ENCODE measurements around the gene ZNF292.
A peak's percentile ranks its signal among the peaks of the same experiment; 100 is the strongest.
"Not testable (repeated sequence)": the region's sequence is repeated elsewhere in the genome, so short reads cannot be mapped to it uniquely, and the experiment has no call there.

Gene ZNF292

DNA sequence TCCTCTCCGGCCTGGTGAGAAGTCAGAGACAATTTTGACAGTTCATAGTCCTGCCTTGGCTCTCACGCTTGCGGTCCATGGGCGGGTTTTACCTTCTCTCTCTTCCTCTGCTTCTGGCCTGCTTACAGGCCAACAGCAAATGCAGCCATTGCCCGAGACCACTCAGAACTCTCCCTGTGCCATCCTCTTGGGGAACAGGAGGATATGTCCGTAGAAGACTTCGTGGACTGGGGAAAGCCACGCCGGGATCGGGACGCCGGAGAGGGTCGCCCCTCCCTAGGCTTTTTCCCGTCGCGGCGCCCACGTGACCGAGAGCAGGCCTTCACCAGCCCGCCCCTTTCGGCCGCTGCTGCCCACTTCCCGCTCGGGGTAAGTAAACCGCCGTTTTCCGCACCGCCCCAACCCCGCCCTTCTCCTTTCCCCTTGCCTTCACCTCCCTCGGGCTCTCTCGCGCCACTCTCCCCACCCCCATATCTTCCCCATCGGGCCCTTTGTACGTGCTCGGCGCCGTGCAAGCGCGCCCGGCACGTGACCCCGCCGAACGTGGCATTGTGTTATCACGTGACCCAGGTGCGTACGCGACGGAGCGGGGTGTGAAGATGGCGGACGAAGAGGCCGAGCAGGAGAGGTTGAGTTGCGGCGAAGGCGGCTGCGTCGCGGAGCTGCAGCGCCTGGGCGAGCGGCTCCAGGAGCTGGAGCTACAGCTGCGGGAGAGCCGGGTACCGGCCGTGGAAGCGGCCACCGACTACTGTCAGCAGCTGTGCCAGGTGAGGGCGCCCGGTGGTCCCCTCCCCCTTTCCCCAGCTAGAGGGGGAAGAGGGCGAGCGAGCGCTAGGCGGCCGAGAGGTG is at the start of gene ZNF292:
Gene ZNF292, plus strand, starts transcription at position 573 of the 849 bp plus-strand sequence. Its CDS starts 27 bp downstream, at position 600.
- DNase-seq (ENCODE audit: low read depth) = peak; percentile 86

DNA sequence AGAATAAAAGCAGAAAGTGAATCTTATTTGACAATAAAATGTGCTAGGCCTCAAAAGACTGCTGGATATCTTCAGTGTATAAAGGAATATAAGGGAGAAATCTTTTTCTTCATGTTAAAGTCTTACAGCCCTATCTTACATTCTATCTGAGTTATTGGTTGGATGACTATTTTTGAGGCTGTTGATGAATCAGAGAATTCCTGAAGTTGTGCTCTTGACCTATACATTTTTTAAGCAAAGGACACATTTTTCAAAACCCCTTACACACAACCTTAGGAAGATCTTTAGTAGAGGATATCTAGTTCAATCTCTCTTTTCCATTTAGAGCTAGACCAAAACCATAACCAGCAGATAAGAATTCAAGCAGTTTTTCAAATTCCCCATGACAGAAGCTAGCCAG is 49.5 kb upstream of the ZNF292 start:
- DNase-seq (ENCODE audit: low read depth) = no peak

DNA sequence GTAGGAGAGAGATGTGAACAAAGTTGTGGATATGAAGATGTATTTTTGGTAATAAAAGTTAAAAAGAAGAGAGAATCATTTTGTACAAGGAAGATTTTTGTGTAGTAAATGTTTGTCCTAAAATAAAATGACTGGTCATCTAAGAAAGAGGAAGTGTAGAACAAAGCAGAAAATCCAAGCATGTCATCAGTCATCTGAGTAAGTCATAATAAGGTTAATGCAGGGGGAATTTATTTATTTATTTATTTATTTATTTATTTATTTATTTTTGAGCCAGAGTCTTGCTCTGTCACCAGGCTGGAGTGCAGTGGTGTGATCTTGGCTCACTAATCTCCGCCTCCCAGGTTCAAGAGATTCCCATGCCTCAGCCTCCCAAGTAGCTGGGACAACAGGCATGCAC is 44.7 kb upstream of the ZNF292 start:
- no peak for DNase-seq (ENCODE audit: low read depth)

DNA sequence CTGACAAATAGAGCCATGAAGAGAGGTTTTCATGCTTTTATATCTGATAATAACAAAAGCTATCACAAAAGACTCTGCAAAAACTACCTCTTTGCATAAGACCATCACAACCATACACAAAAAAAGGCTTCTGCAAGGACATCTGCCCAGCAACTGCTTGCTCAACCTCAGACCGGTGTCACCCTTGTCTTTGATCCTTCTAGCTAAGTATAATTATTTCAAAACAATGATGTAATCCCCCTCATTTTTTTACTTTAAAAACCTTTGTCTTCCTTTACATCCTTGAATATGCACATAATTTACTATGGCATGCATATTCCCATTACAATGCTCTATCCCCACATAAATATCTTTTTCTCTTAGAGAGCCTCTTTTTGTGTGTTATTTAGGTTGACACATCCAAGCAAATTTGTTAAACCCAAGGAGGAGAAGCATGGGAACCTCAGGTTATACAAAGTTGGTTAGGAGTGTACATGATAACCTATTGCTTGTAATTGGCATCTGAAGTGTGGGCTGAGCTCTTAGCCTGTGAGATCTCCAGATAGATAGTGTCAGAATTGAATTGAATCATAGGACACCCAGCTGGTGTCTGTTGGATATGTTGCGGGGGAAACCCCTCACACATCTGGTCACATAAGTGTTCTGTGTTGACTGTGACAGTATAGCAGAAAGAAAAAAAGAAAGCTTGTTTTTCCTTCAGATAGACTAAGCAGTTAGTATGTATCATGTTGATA is 39.8 kb upstream of the ZNF292 start:
- DNase-seq (ENCODE audit: low read depth) = no peak

DNA sequence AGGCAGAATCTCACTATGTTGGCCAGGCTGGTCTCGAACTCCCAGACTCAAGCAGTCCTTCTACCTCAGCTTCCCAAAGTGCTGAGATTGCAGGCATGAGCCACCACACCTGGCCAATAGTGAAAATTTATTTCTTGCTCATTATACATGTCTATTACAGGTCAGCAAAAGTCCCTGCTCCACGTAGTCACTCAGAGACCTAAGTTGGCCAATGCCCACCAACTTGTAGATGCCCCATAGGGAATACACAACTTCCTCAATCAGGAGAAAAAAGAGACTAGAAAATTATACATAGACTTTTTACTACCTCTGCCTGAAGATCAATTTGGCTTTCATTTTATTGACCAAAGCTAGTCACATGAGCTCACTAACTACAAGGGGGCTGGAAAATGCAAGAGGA is 38.4 kb upstream of the ZNF292 start:
- DNase-seq (ENCODE audit: low read depth) = no peak

DNA sequence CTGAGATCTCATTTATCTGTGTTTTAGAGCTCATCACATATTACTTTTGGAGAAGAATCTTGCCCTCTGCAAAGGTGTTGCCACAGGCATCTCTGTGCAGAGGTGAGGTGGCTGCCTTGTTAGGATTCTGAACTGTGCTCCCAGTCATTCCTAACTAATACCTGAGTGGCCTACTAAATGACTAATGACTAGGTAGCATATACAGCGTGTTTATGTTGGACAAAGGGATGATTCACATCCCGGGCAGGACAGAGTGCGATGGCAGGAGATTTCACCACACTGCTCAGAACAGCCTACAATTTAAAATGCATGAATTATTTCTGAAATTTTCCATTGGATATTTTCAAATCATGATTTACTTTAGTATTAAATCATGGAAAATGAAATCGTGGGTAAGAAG is 37.3 kb upstream of the ZNF292 start:
- DNase-seq (ENCODE audit: low read depth) = no peak

DNA sequence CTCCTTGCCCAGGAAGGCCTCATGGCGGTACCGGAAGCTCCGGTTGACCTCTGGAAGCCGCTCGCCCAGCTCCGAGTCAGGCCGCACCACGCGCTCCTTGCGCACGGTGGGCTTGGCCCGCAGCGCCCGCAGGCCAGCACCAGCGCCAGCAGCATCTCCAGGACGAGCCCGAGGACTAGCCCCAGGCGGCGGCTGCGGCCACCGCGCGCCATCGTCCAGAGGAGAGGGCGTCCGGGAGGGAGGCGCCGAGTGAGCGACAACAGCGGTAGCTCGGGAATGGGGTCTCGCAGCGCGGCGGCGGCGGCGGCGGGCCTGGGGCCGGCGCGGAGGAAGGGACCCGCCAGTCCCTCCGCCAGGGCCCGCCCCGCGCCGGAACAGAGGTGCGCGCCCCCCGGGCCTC is 32.9 kb upstream of the ZNF292 start:
- no peak for DNase-seq (ENCODE audit: low read depth)

DNA sequence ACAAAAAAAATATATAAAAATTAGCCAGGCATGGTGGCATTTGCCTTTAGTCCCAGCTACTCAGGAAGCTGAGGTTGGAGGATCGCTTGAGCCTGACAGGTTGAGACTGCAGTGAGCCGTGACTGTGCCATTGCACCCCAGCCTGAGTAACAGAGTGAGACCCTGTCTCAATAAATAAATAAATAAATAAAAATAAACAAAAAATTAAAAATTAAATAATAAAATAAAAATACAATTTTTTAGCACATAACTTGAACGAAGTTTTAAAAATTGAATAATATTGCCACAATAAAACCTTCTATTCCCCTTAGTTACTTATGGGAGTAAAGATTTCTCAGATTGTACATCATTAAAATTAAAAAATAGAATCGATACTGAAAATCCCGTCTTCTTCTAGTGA is 31.3 kb upstream of the ZNF292 start:
- no peak for DNase-seq (ENCODE audit: low read depth)

DNA sequence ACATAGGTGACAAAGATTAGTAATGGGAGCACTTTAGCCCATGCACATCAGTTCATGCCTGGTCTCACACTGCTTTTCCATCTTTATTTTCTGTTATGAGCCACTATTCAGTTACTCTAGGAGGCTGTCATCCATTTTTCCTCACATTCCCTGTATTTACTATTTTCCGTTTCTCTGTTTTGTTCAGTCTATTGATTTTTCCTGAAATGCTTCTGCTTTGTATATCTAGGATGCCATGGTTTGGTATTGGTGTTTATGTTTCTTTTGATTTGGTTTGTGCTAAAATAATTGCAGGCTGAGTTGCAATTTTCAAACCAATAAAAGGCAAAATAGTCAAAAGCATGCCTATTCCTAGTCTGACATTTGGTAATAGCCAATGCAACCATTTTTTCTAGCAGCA is 28.9 kb upstream of the ZNF292 start:
- no peak for DNase-seq (ENCODE audit: low read depth)

DNA sequence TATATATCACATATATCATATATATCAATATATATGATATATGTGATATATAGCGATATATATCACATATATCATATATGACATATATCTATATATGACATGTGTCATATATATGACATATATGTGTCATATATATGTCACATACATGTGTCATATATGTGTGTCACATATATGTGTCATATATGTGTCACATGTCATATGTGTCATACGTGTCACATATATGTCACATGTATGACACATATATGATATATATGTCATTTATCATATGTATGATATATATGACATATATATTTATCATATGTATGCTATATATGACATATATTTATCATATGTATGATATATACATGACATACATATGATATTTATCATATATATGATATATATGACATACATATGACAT is 27.6 kb upstream of the ZNF292 start:
- no peak for DNase-seq (ENCODE audit: low read depth)

DNA sequence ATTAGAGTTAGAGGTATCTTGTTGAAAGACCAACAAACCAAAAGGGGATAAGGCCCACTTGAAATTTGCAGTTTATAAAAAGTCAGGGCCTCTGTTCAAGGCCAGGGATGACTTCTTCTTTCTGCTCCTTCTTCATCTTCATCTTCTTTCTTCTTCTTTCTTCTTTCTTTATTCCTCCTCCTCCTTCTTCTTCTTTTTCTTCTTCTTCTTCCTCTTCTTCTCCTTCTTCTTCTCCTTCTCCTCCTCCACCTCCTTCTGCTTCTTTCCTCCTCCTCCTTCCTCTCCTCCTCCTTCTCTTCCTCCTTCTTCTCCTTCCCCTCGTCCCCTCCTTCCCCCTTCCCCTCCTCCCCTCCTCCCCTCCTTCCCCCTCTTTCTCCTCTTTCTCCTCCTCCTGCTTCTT is 18.4 kb upstream of the ZNF292 start:
- no peak for DNase-seq (ENCODE audit: low read depth)

DNA sequence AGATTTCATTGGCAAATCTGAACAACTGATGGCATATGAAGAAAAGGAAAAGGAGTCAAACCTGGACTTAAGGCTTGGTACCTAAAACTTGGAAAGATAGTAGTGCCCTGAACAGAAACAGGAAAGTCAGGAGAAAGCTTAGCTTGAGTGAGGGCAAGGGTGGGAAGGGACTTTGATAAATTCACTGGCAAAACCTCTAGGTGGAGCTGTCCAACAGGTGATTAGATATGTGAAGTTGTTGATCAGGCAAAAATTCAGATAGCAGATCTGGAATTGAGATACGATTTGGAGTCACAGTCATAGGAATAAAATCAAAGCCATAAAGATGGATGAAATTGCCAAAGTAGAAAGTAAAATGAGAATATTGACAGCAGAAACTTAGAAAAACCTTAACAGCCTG is 16.1 kb upstream of the ZNF292 start:
- DNase-seq (ENCODE audit: low read depth) = no peak

DNA sequence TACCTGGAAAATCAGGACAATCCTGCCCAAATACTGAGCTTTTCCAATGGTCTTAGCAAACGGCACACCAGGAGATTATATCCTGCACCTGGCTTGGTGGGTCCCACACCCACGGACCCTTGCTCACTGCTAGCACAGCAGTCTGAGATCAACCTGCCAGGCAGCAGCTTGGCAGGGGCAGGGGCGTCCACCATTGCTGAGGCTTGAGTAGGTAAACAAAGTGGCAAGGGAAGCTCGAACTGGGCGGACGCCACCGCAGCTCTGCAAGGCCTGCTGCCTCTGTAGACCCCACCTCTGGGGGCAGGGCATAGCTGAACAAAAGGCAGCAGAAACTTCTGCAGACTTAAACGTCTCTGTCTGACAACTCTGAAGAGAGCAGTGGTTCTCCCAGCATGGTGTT is 15.4 kb upstream of the ZNF292 start:
- not testable (repeated sequence) for DNase-seq (ENCODE audit: low read depth)

DNA sequence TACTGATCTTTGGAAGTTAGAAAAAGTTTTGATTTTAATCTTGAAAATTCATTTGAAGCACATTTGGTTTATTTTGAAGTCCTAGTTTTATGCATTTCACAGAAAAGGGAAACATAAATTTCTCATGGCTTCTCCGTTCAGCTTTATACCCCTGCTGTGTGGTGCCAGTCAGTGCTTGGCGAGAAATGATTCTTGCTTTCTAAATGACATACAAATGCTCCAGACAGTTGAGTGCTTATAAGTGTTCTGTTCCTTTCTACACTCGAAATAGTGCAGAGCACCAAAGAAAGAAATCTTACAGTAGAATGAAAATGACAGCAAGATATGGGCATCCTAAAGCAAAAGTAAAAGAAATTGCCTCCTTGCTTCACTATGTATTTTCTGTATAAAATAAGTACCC is 9.0 kb upstream of the ZNF292 start:
- no peak for DNase-seq (ENCODE audit: low read depth)

DNA sequence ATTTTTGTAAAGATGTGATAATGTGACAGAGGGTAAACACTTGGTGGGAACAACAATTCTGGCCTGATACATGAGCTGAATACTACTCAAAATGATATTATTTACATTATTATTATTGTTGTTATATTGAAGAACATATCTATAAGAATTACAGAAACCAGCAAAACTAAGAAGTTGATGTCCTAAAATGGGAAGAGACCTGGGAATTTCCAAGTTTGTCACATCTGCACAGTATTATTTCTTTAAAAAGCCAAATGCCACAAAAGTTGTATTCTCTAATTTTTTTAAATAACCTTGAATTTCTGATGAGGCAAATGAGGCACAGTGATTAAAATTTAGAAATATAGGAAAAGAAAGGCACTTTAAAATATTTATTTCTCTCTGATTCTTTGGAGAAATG is 5.0 kb upstream of the ZNF292 start:
- no peak for DNase-seq (ENCODE audit: low read depth)

DNA sequence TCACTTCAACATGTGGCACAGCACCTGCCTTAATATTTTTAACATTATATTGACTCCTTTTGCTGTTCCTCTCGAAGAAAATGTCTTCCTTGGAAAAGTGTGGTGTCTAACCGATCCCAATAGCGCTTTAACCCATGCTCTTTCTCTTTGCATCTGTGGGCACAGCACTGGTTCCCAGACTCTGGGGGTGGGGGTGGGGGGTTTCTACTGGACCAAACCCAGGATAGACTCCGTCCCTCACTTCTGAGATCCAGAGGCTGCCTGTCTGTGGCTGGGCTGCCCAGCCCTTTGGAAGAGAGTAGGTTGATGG is 3.9 kb upstream of the ZNF292 start:
- no peak for DNase-seq (ENCODE audit: low read depth)

DNA sequence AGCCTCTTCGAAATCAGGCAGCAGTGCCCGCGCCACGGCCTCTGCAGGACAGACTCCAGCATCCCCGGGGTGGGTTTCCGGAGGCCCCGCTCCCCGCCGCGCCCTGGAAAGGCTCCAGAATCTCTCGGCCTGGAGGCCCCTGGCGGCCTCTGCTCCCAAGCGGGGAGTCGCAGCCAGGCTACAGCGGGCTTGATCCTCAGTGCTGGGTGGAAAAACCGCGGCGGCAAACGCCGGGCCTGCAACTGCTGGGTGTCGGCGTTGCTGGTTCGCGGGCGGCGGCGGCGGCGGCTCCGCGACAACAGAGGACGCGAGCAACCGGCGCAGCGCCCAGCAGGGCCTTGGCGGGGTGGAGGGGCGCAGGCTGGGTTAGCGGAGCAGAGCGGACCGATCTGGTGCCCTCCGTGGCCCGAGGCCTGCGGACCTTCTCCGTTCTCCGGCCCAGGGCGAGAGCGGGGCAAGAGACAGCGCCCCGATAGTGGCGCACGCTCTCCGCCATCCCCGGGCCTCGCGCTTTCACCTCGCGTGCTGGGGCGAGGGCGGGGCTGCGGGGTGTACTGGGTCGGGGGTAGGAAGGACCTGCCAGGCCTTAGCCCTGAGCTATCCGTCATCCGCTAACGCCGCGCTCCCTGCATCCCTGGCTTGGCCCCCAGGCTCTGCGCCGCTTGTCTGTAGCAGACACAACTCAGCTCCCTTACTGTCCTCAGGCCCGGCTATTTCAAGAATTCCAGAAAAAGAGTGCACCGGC is 3.4 kb upstream of the ZNF292 start:
- DNase-seq (ENCODE audit: low read depth) = peak; percentile 42

DNA sequence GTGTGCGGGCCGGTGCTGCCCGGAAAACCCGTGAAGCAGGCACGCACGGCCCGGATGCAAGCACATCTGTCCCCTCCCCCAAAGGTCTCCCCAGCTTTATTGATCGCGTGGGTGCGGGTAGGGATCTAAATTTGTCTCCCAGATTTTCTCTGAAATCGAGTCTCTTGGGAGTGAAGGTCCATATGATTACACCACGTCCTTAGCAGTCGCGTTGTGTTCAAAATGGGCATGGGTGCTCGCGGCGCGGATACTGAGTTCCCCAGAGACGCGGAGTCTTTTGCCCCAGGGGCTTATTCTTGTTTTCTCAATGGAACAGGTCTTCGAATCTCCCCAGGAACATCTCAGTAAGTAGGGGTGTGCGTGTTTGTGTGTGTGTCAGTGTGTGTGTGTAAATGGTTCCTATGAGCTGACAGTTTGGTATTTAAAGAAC is 2.8 kb upstream of the ZNF292 start:
- DNase-seq (ENCODE audit: low read depth) = no peak

DNA sequence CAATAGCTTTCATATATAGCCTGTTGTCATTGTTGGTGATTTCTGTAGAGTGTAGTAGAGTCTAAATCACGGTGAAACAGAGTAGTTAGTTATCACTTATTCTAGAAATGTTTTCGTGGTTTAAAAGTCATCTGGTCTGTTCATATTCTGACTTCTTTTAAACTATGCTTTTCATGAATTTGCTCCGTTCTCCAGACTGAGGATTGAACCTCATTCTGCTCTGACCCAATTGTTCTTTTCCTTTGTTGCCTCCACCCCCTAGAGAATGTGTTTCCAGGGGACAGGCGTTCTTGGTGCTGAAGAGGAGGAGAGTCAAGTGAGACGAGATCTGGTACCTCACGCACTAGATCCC is 748 bp upstream of the ZNF292 start:
- no peak for DNase-seq (ENCODE audit: low read depth)

DNA sequence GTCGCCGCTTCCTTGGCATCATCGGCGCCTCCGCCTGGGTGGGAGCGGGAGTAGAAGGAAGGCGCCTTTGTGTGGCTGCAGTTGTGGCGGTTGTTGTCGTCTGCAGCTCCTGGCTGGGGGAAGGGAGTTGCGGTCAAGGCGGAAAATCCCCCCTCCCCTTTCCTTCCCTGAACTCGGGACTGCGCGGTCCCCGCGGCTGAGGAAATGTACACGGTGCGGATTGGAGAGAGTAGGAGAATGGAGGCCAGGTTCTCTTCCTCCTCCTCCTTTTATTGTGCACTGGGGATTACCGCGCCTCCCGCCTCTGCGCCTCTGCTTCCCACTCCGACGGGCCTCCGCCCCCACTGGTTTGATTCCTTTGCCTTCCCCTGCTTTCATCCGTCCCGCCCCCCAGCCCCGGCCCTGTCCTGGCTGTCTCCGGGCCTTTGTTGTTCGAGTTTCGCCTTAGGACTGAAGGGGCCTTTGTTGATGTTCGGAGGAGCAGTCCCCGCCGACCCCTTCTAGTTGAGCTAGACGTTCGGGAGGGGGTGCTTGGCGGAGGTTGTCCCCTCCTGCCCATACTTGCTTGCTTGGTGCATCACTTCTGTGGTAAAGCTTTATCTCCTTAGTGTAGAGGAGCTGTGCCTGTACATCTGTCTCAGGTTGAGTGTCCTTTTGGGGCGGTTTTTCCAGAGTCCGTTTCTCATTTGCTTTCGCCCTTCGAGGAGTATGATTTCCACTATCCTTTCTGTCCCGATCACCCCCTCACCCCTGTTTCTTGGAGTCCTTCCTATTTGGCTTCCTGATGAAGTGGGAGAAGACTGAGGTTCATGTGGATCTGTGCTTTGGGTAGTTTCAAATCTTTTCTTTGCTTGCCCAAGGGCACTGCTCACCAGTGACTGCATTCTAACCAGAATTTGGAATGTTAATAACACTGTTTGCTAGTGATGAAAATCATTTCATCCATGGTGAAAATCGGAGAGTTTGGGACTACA is 764 bp downstream of the ZNF292 start:
- peak; percentile 29 for DNase-seq (ENCODE audit: low read depth)

DNA sequence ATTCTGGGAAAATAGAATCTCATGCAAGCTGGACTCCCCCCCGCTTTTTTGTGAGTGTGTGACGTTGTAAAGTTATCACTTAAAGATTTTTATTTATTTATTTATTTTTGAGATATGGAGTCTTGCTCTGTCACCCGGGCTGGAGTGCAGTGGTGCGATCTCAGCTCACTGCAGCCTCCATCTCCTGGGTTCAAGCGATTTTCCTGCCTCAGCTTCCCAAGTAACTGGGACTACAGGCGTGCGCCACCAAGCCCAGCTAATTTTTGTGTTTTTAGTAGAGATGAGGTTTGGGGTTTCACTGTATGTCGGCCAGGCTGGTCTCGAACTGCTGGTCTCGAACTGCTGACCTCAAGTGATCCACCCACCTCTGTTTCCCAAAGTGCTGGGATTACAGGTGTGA is 2.2 kb downstream of the ZNF292 start:
- not testable (repeated sequence) for DNase-seq (ENCODE audit: low read depth)

DNA sequence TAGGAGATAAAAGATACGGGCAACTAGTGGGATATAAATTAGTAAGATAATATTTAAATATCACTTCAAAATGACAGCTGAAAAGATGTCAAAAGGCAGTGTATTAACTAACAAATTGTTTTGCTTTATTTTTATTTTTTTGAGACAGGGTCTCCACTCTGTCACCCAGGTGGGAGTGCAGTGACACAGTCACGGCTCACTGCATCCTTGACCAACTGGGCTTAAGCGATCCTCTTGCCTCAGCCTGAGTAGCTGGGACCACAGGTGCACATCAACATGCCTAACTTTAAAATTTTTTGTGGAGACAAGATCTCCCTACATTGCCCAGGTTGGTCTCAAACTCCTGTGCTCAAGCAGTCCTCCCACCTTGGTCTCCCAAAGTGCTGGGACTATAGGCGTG is 5.9 kb downstream of the ZNF292 start:
- no peak for DNase-seq (ENCODE audit: low read depth)
